Stimulated activated CD8-positive, alpha-beta memory T cell treated with anti-CD3 and anti-CD28 coated beads, Interleukin-4, amount 100 ng/mL, for 48 hours (primary cell): ENCODE data around the gene DDIAS.
A peak's percentile ranks its signal among the peaks of the same experiment; 100 is the strongest.
"Not testable (repeated sequence)": the region's sequence is repeated elsewhere in the genome, so short reads cannot be mapped to it uniquely, and the experiment has no call there.

Experiments used
- DNase-seq: peaks from one replicate; pipeline ENCODE4 v3.0.0-alpha.2; 2020

Gene DDIAS

GRCh38 chr11:82889133-82890001 lies 12.2 kb upstream of the DDIAS start:
- DNase-seq, result no peak

- DNase-seq, result no peak
Measured at GRCh38 chr11:82890002-82890341, 11.6 kb upstream of the DDIAS start.

GRCh38 chr11:82890936-82891335 lies 10.6 kb upstream of the DDIAS start:
- DNase-seq, result no peak

GRCh38 chr11:82892611-82893169 lies 8.8 kb upstream of the DDIAS start:
- DNase-seq, result no peak

GRCh38 chr11:82895437-82896091 lies 6.0 kb upstream of the DDIAS start:
- DNase-seq, result no peak

- no peak for DNase-seq
Measured at GRCh38 chr11:82896183-82896582, 5.4 kb upstream of the DDIAS start.

GRCh38 chr11:82898241-82898640 lies 3.3 kb upstream of the DDIAS start:
- no peak for DNase-seq

- no peak for DNase-seq
Measured at GRCh38 chr11:82899186-82899820, 2.2 kb upstream of the DDIAS start.

GRCh38 chr11:82899957-82900276 lies 1.6 kb upstream of the DDIAS start:
- no peak for DNase-seq

- DNase-seq, result peak; percentile 95
Measured at GRCh38 chr11:82900277-82901164, 1.0 kb upstream of the DDIAS start, which contains the start of gene PRCP. TSS of gene PRCP (minus strand) at chr11:82900430. CDS start at chr11:82900402, 28 bp downstream.

GRCh38 chr11:82901922-82902485 lies 468 bp downstream of the DDIAS start:
- DNase-seq, result no peak

GRCh38 chr11:82902880-82903279 lies 1.3 kb downstream of the DDIAS start:
- DNase-seq, result no peak

- no peak for DNase-seq
Measured at GRCh38 chr11:82903843-82904586, 2.5 kb downstream of the DDIAS start.

GRCh38 chr11:82906236-82906635 lies 4.7 kb downstream of the DDIAS start:
- no peak for DNase-seq

GRCh38 chr11:82906931-82907330 lies 5.4 kb downstream of the DDIAS start:
- DNase-seq, result no peak

- DNase-seq, result no peak
Measured at GRCh38 chr11:82907371-82907770, 5.8 kb downstream of the DDIAS start.

- no peak for DNase-seq
Measured at GRCh38 chr11:82908311-82908710, 6.8 kb downstream of the DDIAS start.

- DNase-seq, result no peak
Measured at GRCh38 chr11:82909015-82909640, 7.6 kb downstream of the DDIAS start.

GRCh38 chr11:82919786-82920185 lies 18.2 kb downstream of the DDIAS start:
- DNase-seq, result not testable (repeated sequence)

- DNase-seq, result not testable (repeated sequence)
Measured at GRCh38 chr11:82920227-82920626, 18.7 kb downstream of the DDIAS start.
